AG04450 (cell line): ENCODE results near the gene KCTD17. TPM values are rescaled to one million over a fixed set of nuclear protein-coding genes. Genes with fewer than 3 reads are reported as not detected.

Experiments used
- CTCF ChIA-PET: fragments of 300-600, 350-600 bp; formaldehyde crosslinking; extraction: SDS; loops from one replicate; lab custom pipeline; 2022; ENCODE audit warnings: antibody characterized with exemption, inconsistent platforms; lab: Charles Lee
- POLR2A ChIA-PET: fragments of 350-600 bp; formaldehyde crosslinking; extraction: SDS; loops from one replicate; lab custom pipeline; 2021; ENCODE audit warnings: antibody characterized with exemption, inconsistent platforms; lab: Yijun Ruan, JAX
- DNase-seq: peaks from one replicate; pipeline ENCODE4 v3.0.0-alpha.2; 2011; ENCODE audit warnings: low read depth, low spot score
- H3K27ac ChIP-seq: one replicate; pipeline ENCODE4 v1.5.1; 2012; ENCODE audit warnings: low read depth, low read length, control low read depth
- H3K27me3 ChIP-seq: one replicate; pipeline ENCODE4 v1.6.0; 2012; ENCODE audit warnings: low read length; ENCODE audit not compliant: control insufficient read depth, insufficient read depth
- H3K4me3 ChIP-seq: 2 replicates; pipeline ENCODE4 v1.5.1; 2011; ENCODE audit warnings: mild to moderate bottlenecking, low read depth, low read length, control low read depth
- H3K9me3 ChIP-seq: 2 replicates; pipeline ENCODE4 v1.5.1; 2012; ENCODE audit warnings: low read length; ENCODE audit not compliant: control insufficient read depth, insufficient read depth
- polyA minus RNA-seq: library from RNA; depleted of rRNA, polyadenylated mRNA; stranded (reverse); fragments of >200 nt; gene quantifications from 2 replicates; pipeline ENCODE4 v1.2.3, GENCODE V29; 2011; rRNA and poly(A)+ RNA removed
- polyA plus RNA-seq: library from polyadenylated mRNA; depleted of rRNA; stranded (reverse); fragments of >200 nt; gene quantifications from 2 replicates; pipeline ENCODE4 v1.2.3, GENCODE V29; 2011; rRNA removed
- TF ChIP-seq, protein P1 (sequence below): IDR thresholded peaks from 2 replicates; pipeline ENCODE4 v1.5.1; 2011; ENCODE audit warnings: low read depth, low read length, control low read depth, inconsistent platforms

Gene KCTD17, protein sequence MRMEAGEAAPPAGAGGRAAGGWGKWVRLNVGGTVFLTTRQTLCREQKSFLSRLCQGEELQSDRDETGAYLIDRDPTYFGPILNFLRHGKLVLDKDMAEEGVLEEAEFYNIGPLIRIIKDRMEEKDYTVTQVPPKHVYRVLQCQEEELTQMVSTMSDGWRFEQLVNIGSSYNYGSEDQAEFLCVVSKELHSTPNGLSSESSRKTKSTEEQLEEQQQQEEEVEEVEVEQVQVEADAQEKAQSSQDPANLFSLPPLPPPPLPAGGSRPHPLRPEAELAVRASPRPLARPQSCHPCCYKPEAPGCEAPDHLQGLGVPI
- polyA plus RNA-seq, result 20.7 and 26.5 TPM in 2 replicates
- polyA minus RNA-seq, result 31.0 and 40.1 TPM in 2 replicates

DNA sequence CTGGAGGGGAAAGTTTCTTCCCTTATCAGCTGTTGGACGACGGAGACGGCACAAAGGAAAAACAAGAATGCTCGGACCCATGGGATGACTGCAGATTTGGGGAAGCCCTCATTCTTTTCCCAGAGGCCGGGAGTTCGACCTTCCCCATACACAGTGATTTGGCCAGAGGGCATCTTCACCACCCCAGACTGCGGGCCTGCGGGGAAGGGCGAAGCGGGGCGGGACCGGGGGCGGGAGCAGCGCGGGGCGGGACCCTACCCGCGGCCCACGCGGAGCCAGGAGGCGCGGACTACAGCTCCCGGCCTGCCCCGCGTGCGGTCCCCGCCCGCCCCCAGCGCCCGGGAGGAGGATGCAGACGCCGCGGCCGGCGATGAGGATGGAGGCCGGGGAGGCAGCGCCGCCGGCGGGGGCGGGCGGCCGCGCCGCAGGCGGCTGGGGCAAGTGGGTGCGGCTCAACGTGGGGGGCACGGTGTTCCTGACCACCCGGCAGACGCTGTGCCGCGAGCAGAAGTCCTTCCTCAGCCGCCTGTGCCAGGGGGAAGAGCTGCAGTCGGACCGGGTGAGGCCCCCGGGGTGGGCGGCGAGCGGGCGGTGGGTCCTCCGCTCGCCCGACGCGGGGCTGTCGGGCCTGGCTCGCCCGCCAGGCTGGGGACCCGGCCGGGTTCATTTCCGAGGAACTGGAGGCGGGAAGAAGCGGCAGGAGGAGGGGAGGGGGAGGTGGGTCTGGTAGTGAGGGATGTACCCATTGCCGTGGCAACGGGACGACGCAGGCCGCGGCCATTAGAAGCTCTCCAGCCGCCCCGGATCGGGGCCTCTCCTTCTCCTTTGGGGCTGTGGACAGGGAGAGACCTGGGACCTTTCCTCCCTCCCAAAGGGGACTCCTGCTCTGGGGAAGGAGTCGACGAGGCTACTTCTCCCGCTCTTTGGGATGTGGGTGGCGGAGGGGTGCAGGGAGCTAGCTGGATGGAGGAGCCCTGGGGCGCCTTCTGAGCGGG is at the start of gene KCTD17:
KCTD17 (plus strand) TSS at position 352 of the 995 bp plus-strand sequence; CDS start at position 371, 19 bp downstream.
- ChIA-PET CTCF (interaction anchor here (0.6 to 2.2 kb wide), 3 partner anchors 9 to 210 kb away, joined by 3 to 10 read pairs (median 4); no protein-coding TSS in a partner anchor), POLR2A (interaction anchor here (0.6 to 0.9 kb wide), 2 partner anchors 33 to 39 kb away, joined by 3 to 4 read pairs; partner anchors contain the start of gene TST)
- Histone ChIP-seq H3K9me3 (no peaks in the 10 kb centered on the region), H3K27me3 (no peaks in the 10 kb centered on the region), H3K4me3 (peak within 1 kb of the TSS; percentile 74), H3K27ac (no peak within 1 kb of the TSS)
- no peak for DNase-seq
- TF ChIP-seq, protein P1, sequence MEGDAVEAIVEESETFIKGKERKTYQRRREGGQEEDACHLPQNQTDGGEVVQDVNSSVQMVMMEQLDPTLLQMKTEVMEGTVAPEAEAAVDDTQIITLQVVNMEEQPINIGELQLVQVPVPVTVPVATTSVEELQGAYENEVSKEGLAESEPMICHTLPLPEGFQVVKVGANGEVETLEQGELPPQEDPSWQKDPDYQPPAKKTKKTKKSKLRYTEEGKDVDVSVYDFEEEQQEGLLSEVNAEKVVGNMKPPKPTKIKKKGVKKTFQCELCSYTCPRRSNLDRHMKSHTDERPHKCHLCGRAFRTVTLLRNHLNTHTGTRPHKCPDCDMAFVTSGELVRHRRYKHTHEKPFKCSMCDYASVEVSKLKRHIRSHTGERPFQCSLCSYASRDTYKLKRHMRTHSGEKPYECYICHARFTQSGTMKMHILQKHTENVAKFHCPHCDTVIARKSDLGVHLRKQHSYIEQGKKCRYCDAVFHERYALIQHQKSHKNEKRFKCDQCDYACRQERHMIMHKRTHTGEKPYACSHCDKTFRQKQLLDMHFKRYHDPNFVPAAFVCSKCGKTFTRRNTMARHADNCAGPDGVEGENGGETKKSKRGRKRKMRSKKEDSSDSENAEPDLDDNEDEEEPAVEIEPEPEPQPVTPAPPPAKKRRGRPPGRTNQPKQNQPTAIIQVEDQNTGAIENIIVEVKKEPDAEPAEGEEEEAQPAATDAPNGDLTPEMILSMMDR, result no peak

DNA sequence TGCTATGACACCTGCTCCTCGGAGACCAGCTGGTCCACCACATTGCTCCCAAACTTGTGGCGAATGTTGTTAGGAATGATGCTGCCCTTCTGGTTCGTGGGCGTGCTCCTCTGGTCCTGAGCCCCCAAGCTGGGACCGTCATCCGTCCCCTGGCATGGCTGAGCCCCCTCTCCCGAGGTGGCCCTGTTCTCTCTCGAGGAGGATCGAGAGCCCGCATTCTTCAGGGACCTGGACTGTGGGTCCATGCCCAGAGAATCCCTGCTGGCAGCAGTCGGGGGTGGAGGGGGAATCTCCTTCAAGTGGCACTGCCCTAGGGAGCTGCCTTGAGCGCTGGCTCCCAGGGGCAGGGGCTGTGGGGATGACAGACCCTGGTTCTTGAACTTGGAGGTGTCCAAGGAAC is 49.7 kb upstream of the KCTD17 start:
- ChIA-PET CTCF (no interaction called here), POLR2A (no interaction called here)
- H3K27me3 ChIP-seq, result peaks cover 51% of the 10 kb centered on the region

DNA sequence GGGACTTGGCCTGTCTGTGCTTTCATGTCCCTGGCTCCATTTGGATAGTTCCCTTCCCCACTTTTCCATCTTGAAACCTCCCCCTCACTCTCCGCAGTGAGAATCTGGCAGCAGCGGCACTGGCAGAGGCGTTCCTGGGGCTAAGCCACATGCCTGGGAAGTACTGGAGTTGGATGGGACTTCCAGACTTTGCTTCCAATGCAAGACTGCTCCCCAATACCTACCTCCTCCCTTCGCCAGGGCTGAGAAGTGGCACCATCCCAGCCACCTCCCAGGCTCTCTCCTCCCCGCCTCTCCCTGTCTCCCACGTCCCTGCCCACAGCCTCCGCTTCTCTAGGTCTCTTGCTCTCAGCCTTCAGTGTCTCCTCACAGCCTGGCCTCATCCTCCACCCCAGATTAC is 48.9 kb upstream of the KCTD17 start:
- no peak for DNase-seq
- ChIA-PET POLR2A (interaction anchor here (0.5 kb wide), 1 partner anchor 1098 kb away, joined by 3 read pairs; no protein-coding TSS in a partner anchor), CTCF (no interaction called here)
- TF ChIP-seq, protein P1, result no peak
- Histone ChIP-seq H3K4me3 (no peak overlapping the region), H3K27me3 (peaks cover 46% of the 10 kb centered on the region), H3K27ac (no peak overlapping the region), H3K9me3 (peaks cover 4% of the 10 kb centered on the region; the same call in 1 of the 2 replicates)

More for the DNA sequence above, 49.7 kb upstream of the KCTD17 start:
- Histone ChIP-seq H3K4me3 (no peak overlapping the region), H3K9me3 (peaks cover 4% of the 10 kb centered on the region; the same call in 1 of the 2 replicates), H3K27ac (no peak overlapping the region)
- DNase-seq, result no peak
- TF ChIP-seq, protein P1, result no peak

DNA sequence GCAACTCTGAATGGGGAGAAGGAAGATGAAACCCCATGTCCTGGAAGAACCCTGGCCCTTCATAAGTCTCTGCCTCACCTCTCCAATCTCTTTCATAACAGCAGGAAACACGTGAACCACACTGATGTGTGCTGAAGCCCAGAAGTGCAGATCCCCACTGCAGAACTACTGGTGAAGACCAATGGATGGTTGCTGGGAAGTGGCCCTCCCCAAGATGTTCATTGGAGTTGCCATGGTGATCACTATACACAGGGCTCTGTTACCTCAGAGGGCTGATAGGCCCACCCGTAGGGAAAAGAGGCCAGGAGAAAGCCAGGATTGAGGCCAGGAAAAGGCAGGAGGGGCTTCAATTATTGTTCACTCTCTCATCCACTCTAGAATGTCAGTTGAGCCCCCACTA is 43.9 kb upstream of the KCTD17 start:
- peaks cover 35% of the 10 kb centered on the region for H3K27me3 ChIP-seq
- H3K27ac ChIP-seq, result no peak overlapping the region
- CTCF ChIA-PET, result interaction anchor here (1.5 kb wide), 1 partner anchor 151 kb away, joined by 4 read pairs; no protein-coding TSS in a partner anchor
- no peak for DNase-seq
- POLR2A ChIA-PET, result no interaction called here
- TF ChIP-seq, protein P1, result no peak
- peaks cover 4% of the 10 kb centered on the region; the same call in 1 of the 2 replicates for H3K9me3 ChIP-seq
- no peak overlapping the region for H3K4me3 ChIP-seq
